ENCODE data around the gene ELOVL1.

ELOVL1 gene

DNA sequence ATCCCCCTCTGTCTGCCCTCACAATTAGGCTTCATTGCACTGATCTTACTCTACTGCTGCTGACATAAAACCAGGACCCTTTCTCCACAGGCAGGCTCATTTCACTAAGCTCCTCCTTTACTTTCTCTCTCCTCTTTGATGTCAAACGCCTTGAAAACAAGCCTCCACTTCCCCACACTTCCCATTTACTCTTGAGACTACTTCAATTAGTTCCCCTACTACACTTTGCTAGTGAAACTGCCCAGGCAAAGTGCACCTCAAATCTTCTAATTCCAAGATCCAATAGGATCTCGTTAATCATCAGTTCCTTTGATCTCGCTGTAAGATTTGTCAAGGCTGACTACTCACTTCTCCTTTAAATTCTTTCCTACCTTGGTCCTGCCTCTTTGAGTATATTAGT lies 14.9 kb downstream of the ELOVL1 start:
- no peak for DNase-seq

DNA sequence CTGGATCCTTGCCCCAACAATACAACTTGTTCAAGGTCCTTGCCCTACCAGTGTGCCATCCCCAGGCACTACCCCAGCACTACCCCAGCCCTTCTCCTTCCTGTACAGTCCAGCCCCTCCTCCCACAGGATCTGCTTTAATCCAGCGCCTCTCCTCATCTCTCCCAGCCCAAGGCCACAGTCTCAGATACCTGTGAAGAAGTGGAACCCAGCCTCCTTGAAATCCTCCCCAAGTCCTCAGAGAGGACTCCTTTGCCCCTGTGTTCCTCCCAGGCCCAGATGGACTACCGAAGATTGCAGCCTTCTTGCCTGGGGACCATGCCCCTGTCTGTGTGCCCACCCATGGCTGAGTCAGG lies 15.5 kb downstream of the ELOVL1 start:
- DNase-seq = no peak

DNA sequence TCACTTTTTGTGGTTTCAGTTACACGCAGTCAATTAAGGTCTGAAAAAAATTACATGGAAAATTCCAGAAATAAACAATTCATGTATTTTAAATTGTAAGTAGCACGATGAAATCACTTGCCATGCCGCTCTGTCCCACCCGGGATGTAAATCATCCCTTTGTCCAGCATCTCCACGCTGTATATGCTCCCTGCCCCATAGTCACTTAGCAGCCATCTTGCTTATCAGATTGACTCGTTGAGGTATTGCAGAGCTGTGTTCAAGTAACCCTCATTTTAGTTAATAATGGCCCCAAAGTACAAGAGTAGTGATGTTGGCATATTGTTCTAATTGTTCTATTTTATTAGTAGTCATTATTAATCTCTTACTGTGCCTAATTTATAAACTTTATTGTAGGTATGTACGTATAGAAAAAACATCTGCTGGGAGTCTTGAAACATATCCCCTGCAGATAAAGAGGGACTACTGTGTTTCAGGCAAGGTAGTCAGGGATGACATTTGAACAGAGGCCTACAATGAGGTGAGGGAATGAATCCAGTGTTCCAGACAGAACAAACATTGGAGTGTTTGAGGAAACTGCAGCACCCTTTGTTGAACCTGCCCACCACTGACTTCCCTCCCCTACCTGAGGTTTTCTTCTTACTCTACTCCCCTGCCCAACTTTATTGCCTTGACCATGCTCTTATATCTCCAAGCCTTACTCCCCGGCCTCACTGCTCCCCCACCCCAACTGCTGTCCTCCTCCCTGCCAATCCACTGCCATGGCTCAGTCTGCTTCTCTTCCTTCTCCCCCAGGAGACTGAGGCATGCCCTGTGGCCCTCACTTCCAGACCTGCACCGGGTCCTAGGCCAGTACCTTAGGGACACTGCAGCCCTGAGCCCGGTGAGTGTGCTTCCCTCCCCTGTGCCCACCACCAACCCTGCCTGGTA lies 16.1 kb downstream of the ELOVL1 start:
- DNase-seq = no peak

DNA sequence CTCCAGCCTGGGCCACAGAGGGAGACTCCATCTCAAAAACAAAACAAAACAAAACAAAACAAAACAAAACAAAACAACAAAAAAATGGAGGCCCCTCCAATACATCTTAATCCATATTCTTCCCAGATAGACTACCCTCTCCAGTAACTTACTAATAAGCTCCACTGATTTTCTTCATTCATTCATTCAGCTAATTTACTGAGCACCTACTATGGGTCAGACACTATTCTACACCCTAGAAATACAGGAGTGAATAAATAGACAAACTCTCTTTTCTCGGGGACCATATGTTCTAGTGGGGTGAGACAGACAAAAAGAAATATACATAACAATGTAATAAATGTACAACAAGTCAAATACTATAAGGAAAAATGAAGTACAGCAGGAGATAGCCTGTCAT lies 16.8 kb downstream of the ELOVL1 start:
- DNase-seq = no peak

DNA sequence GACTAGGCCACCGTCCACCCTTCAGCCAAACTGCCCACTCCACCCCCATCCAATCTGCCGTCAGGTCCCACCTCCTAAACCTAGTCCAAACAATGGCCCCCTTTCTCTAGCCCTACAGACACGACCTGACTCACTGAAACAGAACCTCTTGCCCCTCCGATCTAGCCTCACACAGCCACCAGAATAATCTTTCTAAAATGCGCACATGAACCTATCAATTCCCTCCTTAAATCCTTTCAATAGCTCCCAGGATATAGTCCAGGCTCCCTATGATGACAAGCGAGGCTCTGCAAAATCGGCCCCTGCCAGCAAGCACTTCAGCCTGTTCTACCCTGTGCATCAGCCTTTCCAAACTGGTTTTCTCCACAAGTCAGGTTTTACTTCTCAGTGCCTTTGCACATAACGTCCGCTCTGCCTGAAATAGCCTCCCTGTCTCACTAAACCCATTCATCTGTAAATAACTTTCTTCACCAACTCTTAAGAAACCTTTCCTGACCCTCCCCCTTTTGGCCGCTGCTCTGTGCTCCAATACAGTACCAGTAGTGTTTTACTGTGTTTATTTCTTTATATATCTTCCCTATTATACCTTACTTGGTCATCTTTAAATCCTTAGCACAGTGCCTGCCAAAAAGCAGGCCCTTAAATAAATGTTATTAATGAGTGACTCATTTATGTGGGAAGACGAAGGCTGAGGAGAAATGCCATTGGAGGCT lies 18.1 kb downstream of the ELOVL1 start:
- DNase-seq = no peak

DNA sequence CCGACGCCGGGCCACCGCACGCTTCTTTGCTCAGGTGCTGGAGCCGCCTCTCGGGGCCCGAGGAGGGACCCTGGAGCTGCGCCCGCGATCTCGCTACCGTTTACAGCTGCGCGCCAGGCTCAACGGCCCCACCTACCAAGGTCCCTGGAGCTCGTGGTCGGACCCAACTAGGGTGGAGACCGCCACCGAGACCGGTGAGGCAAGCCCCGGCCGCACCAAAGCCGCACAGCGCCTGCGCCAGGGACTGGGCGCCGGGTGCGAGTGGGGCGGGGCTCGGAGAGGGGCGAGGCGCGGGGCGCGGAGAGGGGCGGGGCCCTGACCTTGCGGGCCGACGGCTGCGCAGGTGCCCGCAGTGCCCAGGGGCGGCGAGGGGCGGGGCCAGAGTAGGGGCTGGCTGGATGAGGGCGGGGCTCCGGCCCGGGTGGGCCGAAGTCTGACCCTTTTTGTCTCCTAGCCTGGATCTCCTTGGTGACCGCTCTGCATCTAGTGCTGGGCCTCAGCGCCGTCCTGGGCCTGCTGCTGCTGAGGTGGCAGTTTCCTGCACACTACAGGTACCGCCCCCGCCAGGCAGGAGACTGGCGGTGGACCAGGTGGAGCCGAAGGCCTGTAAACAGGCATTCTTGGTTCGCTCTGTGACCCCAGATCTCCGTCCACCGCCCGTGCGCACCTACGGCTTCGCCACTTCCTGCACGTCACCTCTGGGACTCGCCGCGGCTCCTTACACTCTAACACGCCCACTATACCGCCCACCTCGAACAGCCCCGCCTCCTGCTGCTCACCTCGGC lies 18.8 kb downstream of the ELOVL1 start:
- DNase-seq = peak; percentile 84 to 92

DNA sequence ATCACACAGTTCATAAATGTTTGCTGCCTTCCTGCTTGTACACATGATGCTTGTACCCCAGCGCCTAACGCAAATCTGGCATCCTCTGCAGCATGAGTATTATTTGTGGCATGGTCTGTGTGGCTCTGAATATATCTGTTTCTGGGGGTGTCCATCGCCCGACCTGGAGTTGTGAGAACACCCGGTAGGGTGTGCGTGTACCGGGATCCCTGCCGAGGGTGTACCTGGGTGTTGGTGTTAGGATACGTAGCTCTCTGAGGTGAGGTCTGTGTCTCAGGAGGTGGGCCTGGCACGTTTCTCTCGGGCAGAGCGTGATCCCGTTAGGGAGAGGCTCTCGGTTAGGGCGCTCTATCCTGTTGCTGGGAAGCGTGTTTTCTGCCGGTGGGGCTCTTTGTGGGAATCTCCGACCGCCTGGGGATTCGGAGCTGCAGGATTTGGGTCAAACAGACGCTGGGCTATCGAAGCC lies 19.4 kb downstream of the ELOVL1 start:
- DNase-seq = no peak

DNA sequence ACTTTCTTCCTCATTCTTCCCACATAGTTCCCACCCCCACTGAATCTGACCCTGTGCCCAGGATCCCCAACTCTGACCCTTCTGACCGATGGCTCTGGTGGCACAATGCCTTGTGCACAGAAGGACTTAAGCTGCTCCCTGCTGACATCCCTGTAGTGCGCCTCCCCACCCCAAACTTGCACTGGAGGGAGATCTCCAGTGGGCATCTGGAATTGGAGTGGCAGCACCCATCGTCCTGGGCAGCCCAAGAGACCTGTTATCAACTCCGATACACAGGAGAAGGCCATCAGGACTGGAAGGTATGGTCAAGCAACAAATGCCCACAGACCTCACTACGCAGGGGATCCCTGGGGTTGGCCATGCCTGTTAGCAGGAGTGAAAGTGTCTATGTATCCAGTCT lies 21.2 kb downstream of the ELOVL1 start:
- DNase-seq = no peak

DNA sequence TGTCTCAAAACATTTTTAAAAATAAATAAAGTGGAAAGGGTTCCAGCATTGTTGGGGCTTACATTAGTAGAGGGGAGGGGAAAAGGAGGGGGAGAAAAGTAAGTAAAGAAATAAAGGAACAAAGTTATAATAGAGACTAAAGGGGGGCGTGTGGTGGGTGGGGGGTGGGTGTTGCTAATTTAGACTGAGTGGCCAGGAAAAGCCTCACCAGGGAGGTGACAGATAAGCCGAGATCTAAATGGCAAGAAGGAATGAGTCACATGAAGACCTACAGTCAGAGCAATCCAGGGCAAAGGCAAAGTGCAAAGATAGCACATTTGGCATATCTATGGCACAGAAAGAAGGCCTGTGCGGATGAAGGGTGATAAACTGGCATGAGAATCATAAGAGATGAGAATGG lies 22.7 kb downstream of the ELOVL1 start:
- no peak for DNase-seq

DNA sequence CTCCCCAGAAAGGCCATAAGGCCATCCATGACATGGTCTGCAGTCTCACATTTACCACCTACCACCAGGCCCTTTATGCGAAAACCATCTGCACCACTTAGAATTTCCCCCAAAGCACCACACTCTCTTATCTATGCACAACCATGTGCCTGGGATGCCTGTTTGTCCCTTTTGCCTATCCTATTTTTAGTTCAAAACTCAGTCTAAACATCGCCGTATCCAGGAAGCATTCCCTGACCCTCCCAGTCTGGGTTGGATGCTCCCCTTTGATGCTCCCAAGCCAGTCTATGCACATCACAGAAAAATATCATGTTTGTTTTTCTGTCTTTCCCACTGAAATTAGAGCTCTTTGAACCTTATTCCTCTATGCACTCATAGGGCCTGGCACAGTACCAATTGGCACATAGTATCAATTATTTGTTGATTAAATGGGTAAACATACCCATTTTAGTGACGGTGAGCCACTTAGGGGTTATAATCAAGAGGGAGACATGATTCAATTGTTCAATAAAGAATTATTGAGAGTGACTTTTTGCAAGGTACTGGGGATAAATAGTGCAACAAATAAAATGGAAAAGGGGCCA lies 23.5 kb downstream of the ELOVL1 start:
- no peak for DNase-seq

DNA sequence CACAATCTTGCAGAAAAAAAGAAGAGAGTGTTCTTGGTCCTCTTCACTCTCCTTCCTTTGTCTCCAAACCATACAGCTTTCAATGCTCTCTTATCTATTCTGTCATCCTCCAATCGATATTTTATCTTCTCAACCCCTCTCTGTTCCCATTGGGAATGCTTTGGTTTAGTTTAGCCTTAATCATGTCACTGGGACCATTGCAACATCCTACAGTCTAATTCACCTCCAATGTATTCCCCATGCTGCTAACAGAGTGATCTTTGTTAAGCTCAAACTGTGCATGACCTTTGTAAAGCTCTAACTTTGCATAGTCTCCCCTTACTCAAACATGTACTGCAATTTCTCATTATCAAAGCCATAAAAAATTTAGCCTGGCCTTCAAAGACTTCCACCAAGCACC lies 27.3 kb downstream of the ELOVL1 start:
- DNase-seq = no peak

DNA sequence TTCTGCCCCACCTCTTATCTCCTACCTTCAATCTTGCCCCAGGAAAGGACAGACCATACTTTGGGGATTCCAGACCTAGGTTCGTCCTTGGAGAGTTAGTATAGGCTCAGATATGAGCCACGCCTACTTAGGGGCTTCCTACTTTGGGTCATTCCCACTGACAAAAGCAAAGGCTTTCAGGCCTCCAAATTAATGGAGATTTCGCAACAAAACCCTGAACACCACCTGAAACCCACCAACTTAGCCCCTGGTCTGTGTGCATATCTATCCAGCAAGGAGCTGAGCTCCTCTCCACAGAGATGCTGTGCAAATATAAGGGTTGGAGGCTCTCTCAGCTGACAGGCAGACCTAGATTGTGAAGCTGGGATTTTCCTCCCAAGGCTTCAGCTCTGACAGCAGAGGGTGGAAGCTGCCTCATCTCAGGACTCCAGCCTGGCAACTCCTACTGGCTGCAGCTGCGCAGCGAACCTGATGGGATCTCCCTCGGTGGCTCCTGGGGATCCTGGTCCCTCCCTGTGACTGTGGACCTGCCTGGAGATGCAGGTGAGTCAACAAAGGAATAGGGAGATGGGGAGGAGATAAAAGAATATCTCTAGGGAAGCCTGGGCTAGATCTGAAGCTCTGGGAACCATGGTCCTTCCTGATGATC lies 28.1 kb downstream of the ELOVL1 start:
- DNase-seq = no peak

DNA sequence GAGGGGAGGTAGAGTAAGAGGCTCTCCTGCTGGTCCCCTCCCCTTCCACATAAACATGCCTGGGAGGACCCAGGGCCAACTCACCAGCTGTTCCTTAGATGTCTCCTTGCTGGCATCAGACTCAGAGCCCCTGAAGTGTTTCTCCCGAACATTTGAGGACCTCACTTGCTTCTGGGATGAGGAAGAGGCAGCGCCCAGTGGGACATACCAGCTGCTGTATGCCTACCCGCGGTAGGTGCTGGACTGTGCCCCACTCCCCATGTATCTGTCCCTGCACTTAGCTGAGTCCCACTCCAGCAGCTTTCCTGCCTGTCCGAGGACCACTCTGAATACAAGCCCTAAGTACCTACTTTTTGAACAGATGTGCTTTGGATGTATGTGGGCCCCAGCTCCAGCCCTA lies 29.8 kb downstream of the ELOVL1 start:
- DNase-seq = no peak

DNA sequence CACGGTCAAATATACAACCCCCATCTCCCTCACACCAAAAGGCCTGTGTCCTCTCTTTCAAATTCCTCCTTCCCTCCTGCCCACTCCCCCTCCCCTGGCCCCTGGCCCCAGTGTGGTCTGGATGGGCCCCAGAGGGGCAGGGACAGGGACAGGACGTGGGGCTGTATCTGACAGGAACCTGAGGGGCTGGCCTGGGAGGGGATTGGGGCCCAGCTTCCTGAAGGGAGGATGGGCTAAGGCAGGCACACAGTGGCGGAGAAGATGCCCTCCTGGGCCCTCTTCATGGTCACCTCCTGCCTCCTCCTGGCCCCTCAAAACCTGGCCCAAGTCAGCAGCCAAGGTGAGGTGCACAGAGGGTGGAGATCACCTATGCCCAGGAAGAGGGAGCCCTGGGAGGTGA lies 30.2 kb downstream of the ELOVL1 start, which contains the start of gene MPL:
Gene MPL (plus strand): TSS at position 231 of the 400 bp plus-strand sequence. CDS start 31 bp downstream, at position 262.
- no peak for DNase-seq

DNA sequence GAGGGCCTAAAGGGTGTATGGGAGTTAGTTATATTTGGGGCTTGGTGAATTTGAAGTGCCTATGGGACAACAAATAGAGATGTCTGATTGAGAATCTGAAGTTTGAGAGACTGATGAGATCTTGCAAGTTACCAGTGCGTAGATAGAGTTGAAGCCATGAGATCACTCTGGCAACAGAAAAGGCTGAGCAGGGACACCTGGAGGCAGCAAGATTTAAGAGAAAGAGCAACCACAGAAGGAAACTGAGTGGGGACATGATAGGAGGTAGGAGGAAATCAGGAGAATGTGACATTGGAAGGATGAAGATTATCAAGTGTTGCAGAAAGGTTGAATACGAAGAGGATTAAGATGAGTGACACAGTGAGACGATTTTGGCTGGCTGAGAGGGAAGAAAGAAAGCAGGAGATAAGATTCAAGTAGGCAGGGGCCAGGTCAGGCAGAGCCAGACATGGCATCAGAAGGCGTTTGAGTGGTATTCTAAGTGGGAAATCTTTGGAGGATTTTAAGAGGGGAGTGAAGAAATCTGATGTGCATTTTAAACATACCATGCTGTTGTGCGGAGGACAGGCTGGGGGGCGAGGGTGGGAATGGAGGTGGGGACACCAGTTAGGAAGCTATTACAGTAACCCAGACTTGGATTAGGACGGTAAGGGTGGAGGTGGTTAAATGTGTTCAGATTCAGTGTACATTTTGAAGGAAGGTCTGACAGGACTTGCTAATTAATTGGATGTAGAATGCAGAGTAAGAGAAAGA lies 33.2 kb downstream of the ELOVL1 start:
- no peak for DNase-seq

DNA sequence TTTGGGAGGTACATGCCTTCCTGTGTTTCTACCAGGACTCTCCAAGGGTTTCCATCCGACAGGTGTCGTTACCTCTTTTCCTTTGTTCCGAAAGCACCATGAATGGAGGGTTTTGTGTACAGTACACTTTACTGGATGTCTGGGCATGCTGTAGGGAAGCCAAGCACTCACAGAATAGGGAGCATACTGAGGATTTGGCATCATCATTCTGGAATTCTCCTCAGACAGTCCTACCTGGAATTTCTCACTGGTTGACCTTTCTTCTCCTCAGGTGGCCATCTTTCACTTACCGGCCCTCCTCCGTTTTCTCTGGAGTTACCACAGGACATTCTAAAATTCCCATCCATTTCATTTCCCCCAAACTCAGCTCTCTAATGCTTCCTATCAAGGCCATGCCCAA lies 36.1 kb downstream of the ELOVL1 start:
- DNase-seq = no peak

DNA sequence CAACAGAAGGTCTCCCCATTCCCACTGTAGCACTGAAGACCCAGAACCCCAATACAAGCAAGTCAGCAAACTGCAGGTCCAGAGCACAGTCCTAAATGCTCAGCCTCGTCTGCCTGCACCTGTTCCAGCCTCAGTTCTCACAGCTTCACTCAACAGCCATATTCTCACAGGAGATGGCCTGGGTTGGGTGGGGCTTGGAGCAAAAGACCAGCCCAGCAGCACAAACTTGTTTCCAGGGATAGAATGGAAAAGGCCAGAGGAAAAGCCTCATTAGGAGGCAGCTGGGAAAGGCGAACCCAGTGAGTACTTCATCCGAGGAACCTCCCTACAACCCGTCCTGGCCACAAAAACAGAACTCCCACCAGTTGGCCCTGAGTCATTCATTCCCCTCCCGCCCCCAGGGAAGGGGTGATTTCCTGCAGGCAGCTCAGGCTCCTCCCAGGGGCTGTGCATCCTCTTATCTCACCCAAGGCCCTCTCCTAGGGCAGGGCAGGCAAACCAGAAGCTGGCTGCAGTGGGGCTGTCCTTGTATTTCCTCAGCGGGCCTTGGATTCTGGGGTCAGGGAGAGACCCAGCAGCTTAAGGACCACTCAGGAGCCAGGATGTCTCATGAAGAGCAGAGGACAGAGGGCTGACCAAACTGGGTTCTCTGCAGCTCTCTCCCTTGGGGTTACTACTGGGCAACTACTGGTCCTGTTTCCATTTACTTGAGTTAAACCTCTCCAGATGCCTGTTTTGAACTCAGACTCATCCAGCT lies 37.6 kb downstream of the ELOVL1 start:
- DNase-seq = peak in 1 of 2 donors; percentile 38

DNA sequence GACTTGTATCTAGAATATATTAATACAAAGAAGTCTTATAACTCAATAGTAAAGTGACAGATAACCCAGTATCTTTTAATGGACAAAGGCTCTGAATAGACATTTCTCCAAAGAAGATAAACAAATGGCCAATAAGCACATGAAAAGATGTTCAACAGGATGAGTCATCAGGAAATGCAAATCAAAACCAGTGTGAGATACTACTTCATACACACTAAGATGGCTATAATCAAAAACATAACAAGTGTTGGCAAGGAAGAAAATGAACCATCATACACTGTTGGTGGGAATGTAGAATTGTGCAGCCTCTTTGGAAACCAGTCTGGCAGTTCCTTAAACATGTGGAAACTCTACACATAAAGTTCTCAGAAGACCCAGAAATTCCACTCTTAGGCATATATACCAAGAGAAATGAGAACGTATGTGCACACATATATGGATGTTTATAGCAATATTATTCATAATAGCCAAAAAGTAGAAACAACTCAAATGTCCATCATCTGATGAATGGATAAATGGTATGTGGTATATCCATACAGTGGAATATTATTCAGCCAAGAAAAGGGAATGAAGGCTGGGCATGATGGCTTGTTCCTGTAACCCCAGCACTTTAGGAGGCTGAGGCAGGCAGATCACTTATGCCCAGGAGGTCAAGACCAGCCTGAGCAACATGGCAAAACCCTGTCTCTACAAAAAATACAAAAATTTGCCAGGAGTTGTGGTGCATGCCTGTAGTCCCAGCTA lies 40.1 kb downstream of the ELOVL1 start:
- DNase-seq = no peak

DNA sequence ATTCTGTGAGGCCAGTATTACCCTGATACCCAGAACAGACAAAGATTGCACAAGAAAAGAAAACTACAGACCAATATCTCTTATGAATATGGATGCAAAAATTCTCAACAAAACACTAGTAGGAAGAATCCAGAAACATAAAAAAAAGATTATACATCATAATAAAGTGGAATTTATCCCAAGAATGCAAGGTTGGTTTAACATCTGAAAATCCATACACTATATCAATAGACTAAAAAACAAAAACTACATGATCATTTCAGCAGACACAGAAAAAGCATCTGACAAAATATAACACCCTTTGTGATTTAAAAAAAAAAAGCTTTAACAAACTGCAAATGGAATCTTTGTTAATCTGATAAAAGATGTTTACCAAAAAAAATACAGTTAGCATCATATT lies 42.4 kb downstream of the ELOVL1 start:
- DNase-seq = no peak

DNA sequence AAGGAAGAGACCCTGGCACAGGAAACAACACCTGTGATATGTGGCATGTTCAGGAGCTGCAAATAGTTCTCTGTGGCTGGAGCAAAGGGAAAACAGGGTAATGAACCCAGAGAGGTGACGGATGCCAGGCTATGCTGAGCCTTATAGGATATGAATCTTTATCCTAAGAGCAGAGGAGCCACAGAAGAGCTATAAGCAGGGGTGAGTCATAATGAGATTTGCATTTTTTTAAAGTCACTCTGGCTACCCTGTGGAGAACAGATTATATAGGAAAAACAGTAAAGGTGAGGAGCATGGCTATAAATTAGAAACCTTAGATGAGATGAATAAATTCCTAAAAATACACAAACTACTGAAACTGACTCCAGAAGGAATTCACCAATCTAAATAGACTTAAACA lies 43.0 kb downstream of the ELOVL1 start:
- DNase-seq = no peak
